GM21619 (cell line): Measurements from ENCODE around the gene PRRT4.

Experiments used
- ATAC-seq: cut with Tn5 transposase; IDR thresholded peaks from one replicate; pipeline ENCODE4 v1.9.1; 2021; ENCODE audit not compliant: unreplicated experiment

The PRRT4 gene

DNA sequence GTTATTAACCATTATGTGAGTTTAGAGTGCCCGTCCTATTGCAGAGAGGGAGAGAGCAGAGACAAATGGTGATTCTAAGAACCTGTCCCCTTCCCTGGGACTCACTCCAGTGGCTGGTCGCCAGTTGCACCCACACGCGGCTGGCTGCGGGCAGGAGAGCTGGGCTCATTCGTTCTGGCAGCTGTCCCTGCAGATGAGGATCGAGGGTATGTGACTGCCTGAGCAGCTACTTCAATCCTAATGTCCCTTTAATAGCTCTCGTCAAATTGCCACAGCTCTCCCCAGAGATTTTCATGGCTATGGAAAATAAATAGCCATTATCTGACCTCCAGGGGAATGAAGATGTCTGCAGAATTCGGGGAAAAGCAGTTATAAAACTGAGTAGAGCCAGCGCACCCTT lies 59.4 kb downstream of the PRRT4 start:
- ATAC-seq: no peak
